NT2/D1 (cell line): ENCODE data around the gene PCDHB4.
A peak's percentile ranks its signal among the peaks of the same experiment; 100 is the strongest.
"Not testable (repeated sequence)": the region's sequence is repeated elsewhere in the genome, so short reads cannot be mapped to it uniquely, and the experiment has no call there.

ENCODE experiments used
- DNase-seq: peaks from one replicate; pipeline ENCODE4 v3.0.0-alpha.2; 2011; ENCODE audit warnings: low read depth, low spot score
- H3K27me3 ChIP-seq: 2 replicates; pipeline ENCODE4 v1.6.0; 2011; ENCODE audit warnings: mild to moderate bottlenecking; ENCODE audit not compliant: insufficient read length, insufficient read depth
- H3K36me3 ChIP-seq: 2 replicates; pipeline ENCODE4 v1.6.1; 2011; ENCODE audit warnings: mild to moderate bottlenecking, low read length, mixed read lengths; ENCODE audit not compliant: insufficient read depth, insufficient read length
- H3K4me1 ChIP-seq: 2 replicates; pipeline ENCODE4 v1.5.1; 2011; ENCODE audit not compliant: insufficient read depth, insufficient read length
- H3K4me3 ChIP-seq: 2 replicates; pipeline ENCODE4 v1.5.1; 2011; ENCODE audit warnings: low read depth; ENCODE audit not compliant: insufficient read length
- H3K9ac ChIP-seq: 2 replicates; pipeline ENCODE4 v1.6.0; 2011; ENCODE audit warnings: low read depth; ENCODE audit not compliant: insufficient read length
- H3K9me3 ChIP-seq: 2 replicates; pipeline ENCODE4 v1.5.1; 2011; ENCODE audit warnings: mild to moderate bottlenecking, low read length; ENCODE audit not compliant: insufficient read depth
- SUZ12 ChIP-seq: IDR thresholded peaks from 2 replicates; pipeline ENCODE4 v1.6.1; 2011; ENCODE audit not compliant: insufficient read length, insufficient read depth; ENCODE audit errors: extremely low read depth
- YY1 ChIP-seq: IDR thresholded peaks from 2 replicates; pipeline ENCODE4 v1.6.1; 2011; ENCODE audit not compliant: insufficient read length, insufficient read depth
- ZNF274 ChIP-seq: IDR thresholded peaks from 2 replicates; pipeline ENCODE4 v1.6.1; 2011; ENCODE audit warnings: mild to moderate bottlenecking, low read depth, low read length

The PCDHB4 gene

GRCh38 chr5:141127305-141127704 is 5.7 kb downstream of the PCDHB4 start:
- TF ChIP-seq ZNF274 (no peak), SUZ12 (no peak), YY1 (no peak)
- Histone ChIP-seq H3K27me3 (no peaks in the 10 kb centered on the region), H3K9ac (no peak overlapping the region), H3K36me3 (no peaks in the 10 kb centered on the region), H3K4me1 (no peaks in the 10 kb centered on the region), H3K9me3 (no peaks in the 10 kb centered on the region), H3K4me3 (no peak overlapping the region)
- peak; percentile 11 for DNase-seq

GRCh38 chr5:141135030-141135717 is 13.6 kb downstream of the PCDHB4 start, which contains the start of gene PCDHB5:
Gene PCDHB5 (plus strand): TSS chr5:141135206. CDS start chr5:141135435, 229 bp downstream.
- Histone ChIP-seq H3K4me3 (peak within 1 kb of the TSS; percentile 86), H3K4me1 (no peaks in the 10 kb centered on the region), H3K9ac (peak within 1 kb of the TSS; percentile 90), H3K9me3 (peaks cover 37% of the 10 kb centered on the region), H3K36me3 (peaks cover 22% of the 10 kb centered on the region), H3K27me3 (no peaks in the 10 kb centered on the region)
- TF ChIP-seq YY1 (peak; percentile 65), SUZ12 (no peak)
- peak; percentile 51 for DNase-seq

- TF ChIP-seq YY1 (no peak), ZNF274 (no peak), SUZ12 (no peak)
- Histone ChIP-seq H3K9ac (peak overlapping the region; percentile 90), H3K4me1 (no peaks in the 10 kb centered on the region), H3K4me3 (peak overlapping the region; percentile 86), H3K27me3 (no peaks in the 10 kb centered on the region), H3K9me3 (peaks cover 37% of the 10 kb centered on the region), H3K36me3 (peaks cover 22% of the 10 kb centered on the region)
- no peak for DNase-seq
Measured at GRCh38 chr5:141135718-141136266, 14.2 kb downstream of the PCDHB4 start.

- not testable (repeated sequence) for DNase-seq, H3K27me3 ChIP-seq, H3K9ac ChIP-seq, H3K4me3 ChIP-seq, H3K4me1 ChIP-seq
- Histone ChIP-seq H3K36me3 (peaks cover 22% of the 10 kb centered on the region), H3K9me3 (peaks cover 37% of the 10 kb centered on the region)
Measured at GRCh38 chr5:141137346-141137745, 15.7 kb downstream of the PCDHB4 start.

DNA sequence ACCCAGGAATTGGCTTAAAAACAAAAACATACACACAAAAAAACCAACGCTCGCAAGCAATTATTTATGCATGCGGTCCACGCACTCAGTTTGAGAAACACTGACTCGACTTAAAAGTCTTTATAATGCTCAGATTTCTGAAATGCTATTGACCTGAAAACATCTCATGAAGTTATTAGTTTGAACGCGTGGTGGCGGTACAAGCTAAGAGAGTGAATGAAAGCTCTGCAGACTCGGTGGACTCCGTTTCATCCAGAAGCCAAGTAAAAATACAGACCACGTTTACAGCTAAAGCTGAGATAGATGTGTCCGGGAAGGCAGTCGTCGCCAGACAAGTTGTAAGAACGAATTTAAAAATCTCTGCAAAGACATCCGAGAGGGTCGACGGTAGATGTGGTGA is 28.2 kb downstream of the PCDHB4 start, which contains the start of gene PCDHB6:
PCDHB6 (plus strand) TSS at position 246 of the 400 bp plus-strand sequence. CDS start 201 bp downstream, outside the sequence.
- TF ChIP-seq SUZ12 = no peak
- no peak for TF ChIP-seq YY1
- no peak for TF ChIP-seq ZNF274
- Histone ChIP-seq H3K9ac (no peak within 1 kb of the TSS), H3K9me3 (peaks cover 10% of the 10 kb centered on the region; the same call in 1 of the 2 replicates), H3K27me3 (no peaks in the 10 kb centered on the region), H3K36me3 (no peaks in the 10 kb centered on the region), H3K4me3 (no peak within 1 kb of the TSS), H3K4me1 (no peaks in the 10 kb centered on the region)
- no peak for DNase-seq

DNA sequence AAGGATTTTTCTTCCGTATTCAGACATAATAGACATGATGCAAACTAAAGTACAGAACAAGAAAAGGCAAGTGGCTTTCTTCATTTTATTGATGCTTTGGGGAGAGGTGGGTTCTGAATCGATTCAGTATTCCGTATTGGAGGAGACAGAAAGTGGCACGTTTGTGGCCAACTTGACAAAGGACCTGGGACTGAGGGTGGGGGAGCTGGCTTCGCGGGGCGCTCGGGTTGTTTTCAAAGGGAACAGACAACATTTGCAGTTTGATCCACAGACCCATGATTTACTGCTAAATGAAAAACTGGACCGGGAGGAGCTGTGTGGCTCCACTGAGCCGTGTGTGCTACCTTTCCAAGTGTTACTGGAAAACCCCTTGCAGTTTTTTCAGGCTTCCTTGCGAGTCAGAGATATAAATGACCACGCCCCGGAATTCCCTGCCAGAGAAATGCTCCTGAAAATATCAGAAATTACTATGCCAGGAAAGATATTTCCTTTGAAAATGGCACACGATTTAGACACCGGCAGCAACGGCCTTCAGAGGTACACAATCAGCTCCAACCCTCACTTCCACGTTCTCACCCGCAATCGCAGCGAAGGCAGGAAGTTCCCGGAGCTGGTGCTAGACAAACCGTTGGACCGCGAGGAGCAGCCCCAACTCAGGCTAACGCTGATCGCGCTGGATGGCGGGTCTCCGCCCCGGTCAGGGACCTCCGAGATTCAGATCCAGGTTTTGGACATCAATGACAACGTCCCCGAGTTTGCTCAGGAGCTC is 28.8 kb downstream of the PCDHB4 start:
- no peak overlapping the region for H3K9ac ChIP-seq
- peaks cover 10% of the 10 kb centered on the region; the same call in 1 of the 2 replicates for H3K9me3 ChIP-seq
- H3K4me3 ChIP-seq = no peak overlapping the region
- no peaks in the 10 kb centered on the region for H3K27me3 ChIP-seq
- no peak for DNase-seq
- no peak for TF ChIP-seq SUZ12
- no peak for TF ChIP-seq YY1
- no peaks in the 10 kb centered on the region for H3K36me3 ChIP-seq
- H3K4me1 ChIP-seq = no peaks in the 10 kb centered on the region

DNA sequence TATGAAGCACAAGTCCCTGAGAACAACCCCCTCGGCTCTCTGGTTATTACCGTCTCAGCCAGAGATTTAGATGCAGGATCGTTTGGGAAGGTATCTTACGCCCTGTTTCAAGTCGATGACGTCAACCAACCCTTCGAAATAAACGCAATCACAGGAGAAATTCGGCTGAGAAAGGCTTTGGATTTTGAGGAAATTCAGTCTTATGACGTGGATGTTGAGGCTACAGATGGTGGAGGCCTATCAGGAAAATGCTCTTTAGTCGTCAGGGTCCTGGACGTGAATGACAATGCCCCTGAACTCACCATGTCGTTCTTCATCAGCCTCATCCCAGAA is 29.3 kb downstream of the PCDHB4 start:
- TF ChIP-seq ZNF274 = no peak
- TF ChIP-seq YY1 = no peak
- TF ChIP-seq SUZ12 = no peak
- Histone ChIP-seq H3K4me1 (no peaks in the 10 kb centered on the region), H3K9me3 (peaks cover 10% of the 10 kb centered on the region; the same call in 1 of the 2 replicates), H3K9ac (no peak overlapping the region), H3K36me3 (no peaks in the 10 kb centered on the region), H3K4me3 (no peak overlapping the region), H3K27me3 (no peaks in the 10 kb centered on the region)
- no peak for DNase-seq

DNA sequence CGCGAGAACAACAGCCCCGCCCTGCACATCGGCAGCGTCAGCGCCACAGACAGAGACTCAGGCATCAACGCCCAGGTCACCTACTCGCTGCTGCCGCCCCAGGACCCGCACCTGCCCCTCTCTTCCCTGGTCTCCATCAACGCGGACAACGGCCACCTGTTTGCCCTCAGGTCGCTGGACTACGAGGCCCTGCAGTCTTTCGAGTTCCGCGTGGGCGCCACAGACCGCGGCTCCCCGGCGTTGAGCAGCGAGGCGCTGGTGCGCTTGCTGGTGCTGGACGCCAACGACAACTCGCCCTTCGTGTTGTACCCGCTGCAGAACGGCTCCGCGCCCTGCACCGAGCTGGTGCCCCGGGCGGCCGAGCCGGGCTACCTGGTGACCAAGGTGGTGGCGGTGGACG is 30.0 kb downstream of the PCDHB4 start:
- H3K9me3 ChIP-seq, H3K9ac ChIP-seq, H3K4me1 ChIP-seq, H3K27me3 ChIP-seq, H3K4me3 ChIP-seq, H3K36me3 ChIP-seq, DNase-seq: not testable (repeated sequence)

DNA sequence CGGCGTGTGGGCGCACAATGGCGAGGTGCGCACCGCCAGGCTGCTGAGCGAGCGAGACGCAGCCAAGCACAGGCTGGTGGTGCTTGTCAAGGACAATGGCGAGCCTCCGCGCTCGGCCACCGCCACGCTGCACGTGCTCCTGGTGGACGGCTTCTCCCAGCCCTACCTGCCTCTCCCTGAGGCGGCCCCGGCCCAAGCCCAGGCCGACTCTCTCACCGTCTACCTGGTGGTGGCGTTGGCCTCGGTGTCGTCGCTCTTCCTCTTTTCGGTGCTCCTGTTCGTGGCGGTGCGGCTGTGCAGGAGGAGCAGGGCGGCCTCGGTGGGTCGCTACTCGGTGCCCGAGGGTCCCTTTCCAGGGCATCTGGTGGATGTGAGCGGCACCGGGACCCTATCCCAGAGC is 30.5 kb downstream of the PCDHB4 start:
- H3K27me3 ChIP-seq, H3K9ac ChIP-seq, H3K9me3 ChIP-seq, H3K36me3 ChIP-seq, H3K4me3 ChIP-seq, DNase-seq, H3K4me1 ChIP-seq: not testable (repeated sequence)
